CD4-positive, alpha-beta T cell treated with Interferon gamma for 1 hour (primary cell): ENCODE results near the gene AMACR.
"Not testable (repeated sequence)": the region's sequence is repeated elsewhere in the genome, so short reads cannot be mapped to it uniquely, and the experiment has no call there.

Experiments used
- DNase-seq: peaks from one replicate; pipeline ENCODE4 v3.0.0-alpha.2; 2020

The AMACR gene

GRCh38 chr5:34035756-34036155 lies 27.9 kb upstream of the AMACR start:
- no peak for DNase-seq

- no peak for DNase-seq
Measured at GRCh38 chr5:34034534-34035327, 26.9 kb upstream of the AMACR start.

- no peak for DNase-seq
Measured at GRCh38 chr5:34031966-34032365, 24.1 kb upstream of the AMACR start.

GRCh38 chr5:34031117-34031516 lies 23.3 kb upstream of the AMACR start:
- DNase-seq, result no peak

GRCh38 chr5:34030585-34030984 lies 22.7 kb upstream of the AMACR start:
- DNase-seq, result not testable (repeated sequence)

GRCh38 chr5:34030048-34030447 lies 22.2 kb upstream of the AMACR start:
- DNase-seq, result no peak

GRCh38 chr5:34028349-34028748 lies 20.5 kb upstream of the AMACR start:
- DNase-seq, result no peak

GRCh38 chr5:34026089-34026761 lies 18.4 kb upstream of the AMACR start:
- no peak for DNase-seq

GRCh38 chr5:34022121-34022705 lies 14.4 kb upstream of the AMACR start:
- DNase-seq, result no peak

- no peak for DNase-seq
Measured at GRCh38 chr5:34021334-34021733, 13.5 kb upstream of the AMACR start.

- DNase-seq, result no peak
Measured at GRCh38 chr5:34020726-34021125, 12.9 kb upstream of the AMACR start.

GRCh38 chr5:34017254-34017653 lies 9.4 kb upstream of the AMACR start:
- DNase-seq, result no peak

GRCh38 chr5:34016750-34017149 lies 8.9 kb upstream of the AMACR start:
- DNase-seq, result no peak

GRCh38 chr5:34016222-34016621 lies 8.4 kb upstream of the AMACR start:
- no peak for DNase-seq

GRCh38 chr5:34015120-34015822 lies 7.4 kb upstream of the AMACR start:
- no peak for DNase-seq

- DNase-seq, result no peak
Measured at GRCh38 chr5:34014626-34015025, 6.8 kb upstream of the AMACR start.

GRCh38 chr5:34013547-34013946 lies 5.7 kb upstream of the AMACR start:
- DNase-seq, result no peak

GRCh38 chr5:34012791-34013190 lies 4.9 kb upstream of the AMACR start:
- DNase-seq, result no peak

- DNase-seq, result no peak
Measured at GRCh38 chr5:34011536-34011935, 3.7 kb upstream of the AMACR start.

- not testable (repeated sequence) for DNase-seq
Measured at GRCh38 chr5:34010146-34010545, 2.3 kb upstream of the AMACR start.

GRCh38 chr5:34009610-34010009 lies 1.8 kb upstream of the AMACR start:
- DNase-seq, result no peak

GRCh38 chr5:34008802-34009201 lies 952 bp upstream of the AMACR start:
- no peak for DNase-seq

- no peak for DNase-seq
Measured at GRCh38 chr5:34007201-34007620, 639 bp downstream of the AMACR start.

GRCh38 chr5:34005681-34006080 lies 2.2 kb downstream of the AMACR start:
- DNase-seq, result no peak
